ENCODE results near the gene KCNT1. TPM values are rescaled to one million over a fixed set of nuclear protein-coding genes. Genes with fewer than 3 reads are reported as not detected.

KCNT1 gene
- total RNA-seq, 1 experiment from 2014 or later, result 0.17 TPM

DNA sequence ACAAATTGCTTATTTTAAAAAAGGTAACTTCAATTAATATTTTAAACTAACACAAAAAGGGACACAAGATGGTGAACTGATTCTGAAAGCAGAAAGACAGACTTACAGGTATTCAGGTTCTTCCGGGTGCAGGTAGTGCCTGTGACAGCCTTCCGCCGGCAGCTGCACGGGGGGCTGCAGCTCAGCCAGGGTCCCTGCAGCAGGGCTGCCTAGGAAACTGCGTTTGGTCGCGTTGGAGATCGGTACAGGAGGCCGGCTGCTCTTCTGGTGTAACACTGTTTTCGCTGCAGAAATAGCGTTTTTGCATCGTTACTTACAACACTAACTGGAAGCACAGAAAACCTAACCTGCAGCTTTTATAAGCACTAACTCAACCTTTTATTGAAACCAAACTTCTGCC lies 125.3 kb downstream of the KCNT1 start:
- H3K27me3 ChIP-seq (ENCODE audit: insufficient read depth, low read length), result no peaks in the 10 kb centered on the region
- no peak overlapping the region for H3K4me3 ChIP-seq (replicated peaks in 1 of 2; ENCODE audit: low read depth in 1 of 2, low read length in 2 of 2)
- no peak for TF ChIP-seq ZNF274 (IDR thresholded peaks at IDR 0.05; ENCODE audit: low read depth, low read length)
- TF ChIP-seq ELF1 (IDR thresholded peaks at IDR 0.05; ENCODE audit: borderline replicate concordance, low read depth), result no peak
- TF ChIP-seq EGR1 (IDR thresholded peaks at IDR 0.05; ENCODE audit: low read depth), result no peak
- TF ChIP-seq SP1 (IDR thresholded peaks at IDR 0.05; ENCODE audit: low read depth), result no peak
- TF ChIP-seq YY1 (IDR thresholded peaks at IDR 0.05; ENCODE audit: extremely low read depth, insufficient replicate concordance, low read depth, low read length), result no peak
- H3K4me1 ChIP-seq (ENCODE audit: control insufficient read depth in 1 of 2, insufficient read depth in 2 of 2, low read length in 2 of 2), result no peaks in the 10 kb centered on the region
- H3K36me3 ChIP-seq (ENCODE audit: control insufficient read depth in 1 of 2, insufficient read depth in 2 of 2, low read length in 2 of 2), result peaks cover 9 to 21% of the 10 kb centered on the region in 2 experiments
- ChIA-PET CTCF (no interaction called here), RAD21 (ENCODE audit: low non-redundant PET in 1 of 2, low total read pairs in 2 of 2, uncharacterized antibody in 2 of 2, unreplicated experiment in 2 of 2) (no interaction called here), POLR2A (no interaction called here)
- no peak overlapping the region for H3K27ac ChIP-seq (ENCODE audit: low read depth, low read length)
- H2AFZ ChIP-seq (ENCODE audit: low read depth, low read length, poor library complexity, severe bottlenecking), result no peak overlapping the region
- H4K20me1 ChIP-seq (ENCODE audit: insufficient read depth), result no peaks in the 10 kb centered on the region
- no peak for ATAC-seq
- no peak for DNase-seq (ENCODE audit: low read depth, low spot score)
- H3K4me2 ChIP-seq (ENCODE audit: low read length), result no peak overlapping the region
- no TSS peak for BruUV-seq (replicated peaks)
- no peaks in the 10 kb centered on the region for H3K9me3 ChIP-seq (ENCODE audit: control insufficient read depth in 1 of 2, insufficient read depth in 1 of 2, low read depth in 1 of 2, low read length in 2 of 2)
- intact Hi-C loops (cut with micrococcal nuclease), result no loop called here
- H3K9me2 ChIP-seq (ENCODE audit: insufficient read depth), result no peaks in the 10 kb centered on the region
- H3K79me2 ChIP-seq (ENCODE audit: insufficient read depth, low read length), result peaks cover 53% of the 10 kb centered on the region
- H3K9ac ChIP-seq (ENCODE audit: low read length), result no peak overlapping the region

DNA sequence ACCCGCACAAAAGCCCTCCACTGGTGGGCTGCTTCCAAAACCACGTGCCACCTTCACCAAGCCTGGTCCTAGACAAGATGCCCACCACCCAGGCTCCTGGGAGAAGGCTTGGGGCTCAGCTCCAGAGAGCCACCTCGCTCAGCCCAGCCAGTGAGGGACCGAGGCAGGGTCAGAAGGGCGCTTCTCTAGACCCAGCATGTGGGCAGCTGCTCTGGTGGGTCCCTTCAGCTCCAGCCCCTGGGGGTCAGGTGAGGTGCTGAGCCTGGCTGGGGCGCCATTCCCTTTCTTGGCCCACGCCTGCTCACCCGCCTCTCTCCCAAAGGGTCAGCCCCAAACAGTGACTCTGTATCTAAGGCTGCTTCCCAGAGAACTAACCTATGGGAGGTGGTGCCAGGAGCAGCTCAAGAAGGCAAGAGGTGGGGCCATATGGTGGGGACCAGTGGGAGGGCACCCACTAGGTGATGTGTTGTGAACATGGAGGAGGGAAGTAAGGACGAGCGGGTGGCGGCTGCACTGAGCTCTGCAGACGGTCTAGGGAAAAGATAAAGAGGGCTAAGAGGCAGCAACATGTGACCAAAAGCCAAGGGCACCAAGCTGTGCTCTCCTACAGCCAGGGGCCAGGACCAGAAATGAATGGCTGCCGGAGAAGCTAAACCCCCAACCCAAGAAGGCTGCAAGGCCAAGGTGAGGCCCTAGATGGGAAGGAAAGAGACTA lies 126.0 kb downstream of the KCNT1 start:
- intact Hi-C loops (cut with micrococcal nuclease), result no loop called here
- BruUV-seq (replicated peaks), result no TSS peak
- H4K20me1 ChIP-seq (ENCODE audit: insufficient read depth), result 0 out of 2 replicates have a peak, but pooled peaks cover 3% of the 10 kb centered on the region
- H3K4me1 ChIP-seq (ENCODE audit: control insufficient read depth in 1 of 2, insufficient read depth in 2 of 2, low read length in 2 of 2), result no peaks in the 10 kb centered on the region
- H3K4me3 ChIP-seq (replicated peaks in 1 of 2; ENCODE audit: low read depth in 1 of 2, low read length in 2 of 2), result no peak overlapping the region
- POLR2A ChIA-PET, result no interaction called here
- no peaks in the 10 kb centered on the region for H3K9me2 ChIP-seq (ENCODE audit: insufficient read depth)
- DNase-seq (ENCODE audit: low read depth, low spot score), result no peak
- no peak for TF ChIP-seq POLR2A (IDR thresholded peaks at IDR 0.05; ENCODE audit: borderline replicate concordance, extremely low read depth, insufficient read depth, insufficient read length)
- no peak for TF ChIP-seq ELF1 (IDR thresholded peaks at IDR 0.05; ENCODE audit: borderline replicate concordance, low read depth)
- TF ChIP-seq CEBPB (IDR thresholded peaks at IDR 0.05; ENCODE audit: low read depth), result no peak
- no peak for TF ChIP-seq ATF3 (IDR thresholded peaks at IDR 0.05)
- no peak for TF ChIP-seq YY1 (IDR thresholded peaks at IDR 0.05; ENCODE audit: extremely low read depth, insufficient replicate concordance, low read depth, low read length)
- no peak for TF ChIP-seq FOSL1 (IDR thresholded peaks at IDR 0.05; ENCODE audit: low read depth)
- no peak for TF ChIP-seq TCF7L2 (IDR thresholded peaks at IDR 0.05; ENCODE audit: borderline replicate concordance, extremely low read depth, insufficient read depth, insufficient read length)
- H3K79me2 ChIP-seq (ENCODE audit: insufficient read depth, low read length), result peaks cover 55% of the 10 kb centered on the region
- no peaks in the 10 kb centered on the region for H3K27me3 ChIP-seq (ENCODE audit: insufficient read depth, low read length)
- no peak overlapping the region for H3K27ac ChIP-seq (ENCODE audit: low read depth, low read length)
- no peak for ATAC-seq
- no peak overlapping the region for H3K9ac ChIP-seq (ENCODE audit: low read length)
- H3K9me3 ChIP-seq (ENCODE audit: control insufficient read depth in 1 of 2, insufficient read depth in 1 of 2, low read depth in 1 of 2, low read length in 2 of 2), result no peaks in the 10 kb centered on the region
- RAD21 ChIA-PET (ENCODE audit: low non-redundant PET in 1 of 2, low total read pairs in 2 of 2, uncharacterized antibody in 2 of 2, unreplicated experiment in 2 of 2), result no interaction called here
- H3K4me2 ChIP-seq (ENCODE audit: low read length), result no peak overlapping the region
- H2AFZ ChIP-seq (ENCODE audit: low read depth, low read length, poor library complexity, severe bottlenecking), result no peak overlapping the region
- peaks cover 8 to 14% of the 10 kb centered on the region in 2 experiments for H3K36me3 ChIP-seq (ENCODE audit: control insufficient read depth in 1 of 2, insufficient read depth in 2 of 2, low read length in 2 of 2)
- CTCF ChIA-PET, result no interaction called here

All from HCT116 (cell line).